ENCODE data around the gene MORN5.

Gene MORN5

GRCh38 chr9:122195875-122196274 lies 36.2 kb downstream of the MORN5 start:
- TF ChIP-seq CTCF (IDR thresholded peaks at IDR 0.05; ENCODE audit: low read depth, low read length) = no peak
- Histone ChIP-seq H3K36me3 (no peaks in the 10 kb centered on the region), H3K27ac (no peak overlapping the region), H3K27me3 (ENCODE audit: insufficient read depth, low read depth, severe bottlenecking) (no peaks in the 10 kb centered on the region), H3K4me3 (ENCODE audit: low read depth, low read length) (no peak overlapping the region), H3K9me3 (ENCODE audit: severe bottlenecking) (no peaks in the 10 kb centered on the region)
- no peak for DNase-seq

GRCh38 chr9:122197426-122197825 lies 37.7 kb downstream of the MORN5 start:
- H3K9me3 ChIP-seq (ENCODE audit: severe bottlenecking) = no peaks in the 10 kb centered on the region
- H3K27ac ChIP-seq = no peak overlapping the region
- H3K36me3 ChIP-seq = no peaks in the 10 kb centered on the region
- DNase-seq = no peak
- no peaks in the 10 kb centered on the region for H3K27me3 ChIP-seq (ENCODE audit: insufficient read depth, low read depth, severe bottlenecking)
- H3K4me3 ChIP-seq (ENCODE audit: low read depth, low read length) = no peak overlapping the region
- TF ChIP-seq CTCF (IDR thresholded peaks at IDR 0.05; ENCODE audit: low read depth, low read length) = no peak

GRCh38 chr9:122197882-122198281 lies 38.2 kb downstream of the MORN5 start:
- Histone ChIP-seq H3K27ac (no peak overlapping the region), H3K9me3 (ENCODE audit: severe bottlenecking) (no peaks in the 10 kb centered on the region), H3K27me3 (ENCODE audit: insufficient read depth, low read depth, severe bottlenecking) (no peaks in the 10 kb centered on the region), H3K4me3 (ENCODE audit: low read depth, low read length) (no peak overlapping the region), H3K36me3 (no peaks in the 10 kb centered on the region)
- TF ChIP-seq CTCF (IDR thresholded peaks at IDR 0.05; ENCODE audit: low read depth, low read length) = no peak
- DNase-seq = no peak

- no peaks in the 10 kb centered on the region for H3K9me3 ChIP-seq (ENCODE audit: severe bottlenecking)
- no peak overlapping the region for H3K4me3 ChIP-seq (ENCODE audit: low read depth, low read length)
- peaks cover 2% of the 10 kb centered on the region for H3K27me3 ChIP-seq (ENCODE audit: insufficient read depth, low read depth, severe bottlenecking)
- no peak overlapping the region for H3K27ac ChIP-seq
- TF ChIP-seq CTCF (IDR thresholded peaks at IDR 0.05; ENCODE audit: low read depth, low read length) = no peak
- no peaks in the 10 kb centered on the region for H3K36me3 ChIP-seq
- no peak for DNase-seq
Measured at GRCh38 chr9:122200960-122201595, 41.4 kb downstream of the MORN5 start.

- no peak for DNase-seq
- Histone ChIP-seq H3K27ac (no peak overlapping the region), H3K4me3 (ENCODE audit: low read depth, low read length) (no peak overlapping the region), H3K36me3 (no peaks in the 10 kb centered on the region), H3K27me3 (ENCODE audit: insufficient read depth, low read depth, severe bottlenecking) (peaks cover 4% of the 10 kb centered on the region), H3K9me3 (ENCODE audit: severe bottlenecking) (no peaks in the 10 kb centered on the region)
- TF ChIP-seq CTCF (IDR thresholded peaks at IDR 0.05; ENCODE audit: low read depth, low read length) = no peak
Measured at GRCh38 chr9:122201641-122202040, 41.9 kb downstream of the MORN5 start.

GRCh38 chr9:122202111-122202510 lies 42.4 kb downstream of the MORN5 start:
- Histone ChIP-seq H3K36me3 (no peaks in the 10 kb centered on the region), H3K27ac (no peak overlapping the region), H3K27me3 (ENCODE audit: insufficient read depth, low read depth, severe bottlenecking) (peaks cover 6% of the 10 kb centered on the region), H3K4me3 (ENCODE audit: low read depth, low read length) (no peak overlapping the region), H3K9me3 (ENCODE audit: severe bottlenecking) (no peaks in the 10 kb centered on the region)
- TF ChIP-seq CTCF (IDR thresholded peaks at IDR 0.05; ENCODE audit: low read depth, low read length) = no peak
- DNase-seq = no peak
